AG09309 (cell line): ENCODE results near the gene ISL2.

ENCODE experiments used
- DNase-seq: peaks from one replicate; pipeline ENCODE4 v3.0.0-alpha.2; 2010; ENCODE audit warnings: low read depth
- H3K4me3 ChIP-seq: 2 replicates; pipeline ENCODE4 v1.5.1; 2011; ENCODE audit warnings: mild to moderate bottlenecking, low read depth, low read length, moderate library complexity; ENCODE audit not compliant: control insufficient read depth
- CTCF ChIP-seq: IDR thresholded peaks from 2 replicates; pipeline ENCODE4 v1.5.1; 2011; ENCODE audit warnings: mild to moderate bottlenecking, low read depth, low read length, inconsistent platforms; ENCODE audit not compliant: insufficient read depth, control insufficient read depth; ENCODE audit errors: missing control alignments

The ISL2 gene

GRCh38 chr15:76376816-76377215 is 40.2 kb downstream of the ISL2 start:
- DNase-seq: no peak
- H3K4me3 ChIP-seq: no peak overlapping the region
- no peak for TF ChIP-seq CTCF

GRCh38 chr15:76377217-76377616 is 40.6 kb downstream of the ISL2 start:
- TF ChIP-seq CTCF: no peak
- no peak overlapping the region for H3K4me3 ChIP-seq
- no peak for DNase-seq

GRCh38 chr15:76377751-76378150 is 41.2 kb downstream of the ISL2 start:
- no peak for TF ChIP-seq CTCF
- no peak overlapping the region for H3K4me3 ChIP-seq
- DNase-seq: no peak

GRCh38 chr15:76378691-76379090 is 42.1 kb downstream of the ISL2 start:
- no peak for DNase-seq
- no peak for TF ChIP-seq CTCF
- H3K4me3 ChIP-seq: no peak overlapping the region

GRCh38 chr15:76380249-76380648 is 43.7 kb downstream of the ISL2 start:
- no peak overlapping the region for H3K4me3 ChIP-seq
- DNase-seq: no peak
- no peak for TF ChIP-seq CTCF

GRCh38 chr15:76381366-76381765 is 44.8 kb downstream of the ISL2 start:
- no peak for TF ChIP-seq CTCF
- no peak for DNase-seq

More at GRCh38 chr15:76381366-76381765, 44.8 kb downstream of the ISL2 start:
- H3K4me3 ChIP-seq: no peak overlapping the region
